Measurements from ENCODE around the gene MB.

GRCh38 chr22:35632935-35633334, 15.8 kb upstream of the MB start:
- TF ChIP-seq CTCF (IDR thresholded peaks at IDR 0.05) (no peak), EZH2 (IDR thresholded peaks at IDR 0.05; ENCODE audit: borderline replicate concordance, insufficient read depth, low read depth, low read length, poor library complexity, severe bottlenecking) (no peak)
